WTC11 (cell line): ENCODE data around the gene FCHO1. TPM values are rescaled to one million over a fixed set of nuclear protein-coding genes. Genes with fewer than 3 reads are reported as not detected.

Experiments used
- ATAC-seq: fragments of 200-7000 bp; cut with Tn5 transposase; 2 replicates; pipeline ENCODE4 v1.10.0; 2021; ENCODE audit warnings: mild to moderate bottlenecking, moderate library complexity
- CTCF ChIA-PET: fragments of 300-600 bp; sonication (Branson Sonifier 250); formaldehyde crosslinking; loops from one replicate; lab custom pipeline; 2021; ENCODE audit warnings: antibody characterized with exemption; lab: Charles Lee
- POLR2A ChIA-PET: fragments of 350-600 bp; sonication (Branson Sonifier 250); formaldehyde crosslinking; loops from one replicate; lab custom pipeline; 2021; ENCODE audit warnings: antibody characterized with exemption; lab: Charles Lee
- DNase-seq: peaks from one replicate; pipeline ENCODE4 v3.0.0; 2021; ENCODE audit warnings: low spot score
- H3K27ac Mint-ChIP-seq: 2 replicates; pipeline ENCODE4 v1.8.0; 2021; ENCODE audit warnings: mixed read lengths
- H3K27me3 Mint-ChIP-seq: 2 replicates; pipeline ENCODE4 v1.8.0; 2021; ENCODE audit warnings: low read depth, mild to moderate bottlenecking, moderate library complexity, mixed read lengths
- H3K36me3 Mint-ChIP-seq: 2 replicates; pipeline ENCODE4 v1.8.0; 2021; ENCODE audit warnings: mixed read lengths
- H3K4me1 Mint-ChIP-seq: 2 replicates; pipeline ENCODE4 v1.8.0; 2022; ENCODE audit warnings: mixed read lengths
- H3K4me3 Mint-ChIP-seq: 2 replicates; pipeline ENCODE4 v1.8.0; 2021; ENCODE audit warnings: mild to moderate bottlenecking, moderate library complexity, mixed read lengths
- H3K9me3 Mint-ChIP-seq: 2 replicates; pipeline ENCODE4 v1.8.0; 2021; ENCODE audit warnings: mixed read lengths
- GABPB1 ChIP-seq: sonication (generic); formaldehyde crosslinking; IDR thresholded peaks from 2 replicates; pipeline ENCODE4 v1.8.1; 2023; ENCODE audit warnings: mild to moderate bottlenecking, missing genetic modification reagents
- MYBL2 ChIP-seq: sonication (generic); formaldehyde crosslinking; IDR thresholded peaks from 2 replicates; pipeline ENCODE4 v1.8.1; 2023; ENCODE audit warnings: mild to moderate bottlenecking, moderate library complexity, missing genetic modification reagents
- NFE2L1 ChIP-seq: sonication (generic); formaldehyde crosslinking; IDR thresholded peaks from 2 replicates; pipeline ENCODE4 v1.8.1; 2023; ENCODE audit warnings: missing genetic modification reagents
- NFYB ChIP-seq: sonication (generic); formaldehyde crosslinking; conservative IDR thresholded peaks from 2 replicates; pipeline ENCODE4 v1.8.0; 2022; ENCODE audit warnings: low read depth, missing genetic modification reagents
- OVOL2 ChIP-seq: fragments of 250-450 bp; sonication (Bioruptor Pico); IDR thresholded peaks from 2 replicates; pipeline ENCODE4 v1.9.0; 2021; ENCODE audit warnings: mild to moderate bottlenecking, borderline replicate concordance
- SMAD4 ChIP-seq: sonication (generic); formaldehyde crosslinking; IDR thresholded peaks from 2 replicates; pipeline ENCODE4 v1.8.0; 2022; ENCODE audit warnings: mild to moderate bottlenecking, missing genetic modification reagents
- ZNF219 ChIP-seq: sonication (generic); formaldehyde crosslinking; IDR thresholded peaks from 2 replicates; pipeline ENCODE4 v1.8.0; 2023; ENCODE audit warnings: missing genetic modification reagents, mild to moderate bottlenecking, borderline replicate concordance
- total RNA-seq: library from RNA; stranded (reverse); gene quantifications from 3 replicates; pipeline ENCODE4 v1.2.3, GENCODE V29; 2021
- TF ChIP-seq, protein P1 (sequence below): sonication (generic); formaldehyde crosslinking; IDR thresholded peaks from 2 replicates; pipeline ENCODE4 v1.8.0; 2022; ENCODE audit warnings: mild to moderate bottlenecking, missing genetic modification reagents
- TF ChIP-seq, protein P2 (sequence below): sonication (generic); formaldehyde crosslinking; IDR thresholded peaks from 2 replicates; pipeline ENCODE4 v1.8.0; 2023; ENCODE audit warnings: missing genetic modification reagents
- TF ChIP-seq, protein P3 (sequence below): sonication (generic); formaldehyde crosslinking; IDR thresholded peaks from 2 replicates; pipeline ENCODE4 v1.8.1; 2022; ENCODE audit warnings: missing genetic modification reagents, borderline replicate concordance
- TF ChIP-seq, protein P4 (sequence below): sonication (generic); formaldehyde crosslinking; IDR thresholded peaks from 2 replicates; pipeline ENCODE4 v1.8.1; 2022; ENCODE audit warnings: mild to moderate bottlenecking, moderate library complexity, missing genetic modification reagents

Gene FCHO1
- total RNA-seq, 1 experiment from 2014 or later, result 26.8 TPM

DNA sequence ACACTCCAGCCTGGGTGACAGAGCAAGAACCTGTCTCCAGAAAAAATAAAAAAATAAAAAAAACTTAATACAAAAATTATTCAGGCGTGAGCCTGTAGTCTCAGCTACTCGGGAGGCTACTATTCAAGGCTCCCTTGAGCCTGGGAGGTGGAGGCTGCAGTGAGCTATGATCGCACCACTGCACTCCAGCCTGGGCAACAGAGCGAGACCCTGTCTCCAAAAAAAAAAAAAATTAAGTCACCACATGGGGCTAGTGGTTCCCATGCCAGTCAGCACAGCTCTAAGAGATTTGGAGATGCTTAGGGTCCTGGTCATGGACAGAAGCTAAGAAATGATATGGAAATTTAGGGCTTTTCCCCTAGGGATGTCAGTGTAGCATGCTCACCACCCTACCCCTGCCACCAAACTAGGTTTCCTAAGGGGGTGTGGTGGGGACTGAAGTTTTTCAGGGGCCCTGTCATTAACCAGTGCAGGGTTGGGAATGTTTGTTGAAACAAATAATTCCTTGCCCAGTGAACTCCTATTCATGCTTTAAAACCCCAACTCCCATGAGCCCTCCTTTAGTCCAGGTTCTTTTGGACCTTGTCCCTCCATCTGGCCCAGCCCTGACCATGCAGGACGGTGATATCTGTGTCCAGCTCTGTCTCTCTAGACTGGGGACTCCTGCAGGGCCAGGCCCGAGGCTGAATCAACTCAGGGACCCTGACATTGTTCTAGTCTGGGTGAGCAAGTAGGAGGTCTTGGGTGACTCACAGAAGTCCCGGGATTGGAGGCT is 1.8 kb downstream of the FCHO1 start (continued):
- TF ChIP-seq, protein P1, sequence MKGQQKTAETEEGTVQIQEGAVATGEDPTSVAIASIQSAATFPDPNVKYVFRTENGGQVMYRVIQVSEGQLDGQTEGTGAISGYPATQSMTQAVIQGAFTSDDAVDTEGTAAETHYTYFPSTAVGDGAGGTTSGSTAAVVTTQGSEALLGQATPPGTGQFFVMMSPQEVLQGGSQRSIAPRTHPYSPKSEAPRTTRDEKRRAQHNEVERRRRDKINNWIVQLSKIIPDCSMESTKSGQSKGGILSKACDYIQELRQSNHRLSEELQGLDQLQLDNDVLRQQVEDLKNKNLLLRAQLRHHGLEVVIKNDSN (CRISPR knock-in tag), result no peak
- TF ChIP-seq NFYB, result no peak

DNA sequence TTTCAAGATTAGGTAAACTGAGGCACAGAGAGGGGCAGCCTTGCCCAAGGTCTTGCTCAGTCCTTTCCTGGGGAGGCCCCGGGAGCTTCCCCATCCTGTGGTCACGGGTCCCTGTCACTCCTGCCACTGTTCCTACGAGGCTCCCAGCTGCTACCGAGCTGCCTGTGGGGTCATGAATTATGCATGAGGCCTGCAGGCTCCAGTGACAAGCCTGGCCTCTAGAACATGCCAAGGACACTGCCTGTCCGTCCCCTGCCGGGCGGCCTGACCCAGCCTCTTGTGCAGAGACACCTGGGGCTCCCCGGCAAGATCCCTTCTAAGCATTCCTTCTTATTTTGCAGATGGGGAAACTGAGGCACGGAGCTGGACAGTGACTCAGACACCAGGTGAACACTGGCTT is 2.7 kb downstream of the FCHO1 start:
- H3K27me3 Mint-ChIP-seq, result peaks cover 4% of the 10 kb centered on the region
- TF ChIP-seq ZNF219 (CRISPR knock-in tag) (no peak), MYBL2 (CRISPR knock-in tag) (no peak), GABPB1 (CRISPR knock-in tag) (no peak), SMAD4 (no peak), OVOL2 (no peak)
- TF ChIP-seq, protein P2, sequence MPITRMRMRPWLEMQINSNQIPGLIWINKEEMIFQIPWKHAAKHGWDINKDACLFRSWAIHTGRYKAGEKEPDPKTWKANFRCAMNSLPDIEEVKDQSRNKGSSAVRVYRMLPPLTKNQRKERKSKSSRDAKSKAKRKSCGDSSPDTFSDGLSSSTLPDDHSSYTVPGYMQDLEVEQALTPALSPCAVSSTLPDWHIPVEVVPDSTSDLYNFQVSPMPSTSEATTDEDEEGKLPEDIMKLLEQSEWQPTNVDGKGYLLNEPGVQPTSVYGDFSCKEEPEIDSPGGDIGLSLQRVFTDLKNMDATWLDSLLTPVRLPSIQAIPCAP, result no peak
- TF ChIP-seq, protein P3, sequence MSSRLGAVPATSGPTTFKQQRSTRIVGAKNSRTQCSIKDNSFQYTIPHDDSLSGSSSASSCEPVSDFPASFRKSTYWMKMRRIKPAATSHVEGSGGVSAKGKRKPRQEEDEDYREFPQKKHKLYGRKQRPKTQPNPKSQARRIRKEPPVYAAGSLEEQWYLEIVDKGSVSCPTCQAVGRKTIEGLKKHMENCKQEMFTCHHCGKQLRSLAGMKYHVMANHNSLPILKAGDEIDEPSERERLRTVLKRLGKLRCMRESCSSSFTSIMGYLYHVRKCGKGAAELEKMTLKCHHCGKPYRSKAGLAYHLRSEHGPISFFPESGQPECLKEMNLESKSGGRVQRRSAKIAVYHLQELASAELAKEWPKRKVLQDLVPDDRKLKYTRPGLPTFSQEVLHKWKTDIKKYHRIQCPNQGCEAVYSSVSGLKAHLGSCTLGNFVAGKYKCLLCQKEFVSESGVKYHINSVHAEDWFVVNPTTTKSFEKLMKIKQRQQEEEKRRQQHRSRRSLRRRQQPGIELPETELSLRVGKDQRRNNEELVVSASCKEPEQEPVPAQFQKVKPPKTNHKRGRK, result no peak
- TF ChIP-seq, protein P4, sequence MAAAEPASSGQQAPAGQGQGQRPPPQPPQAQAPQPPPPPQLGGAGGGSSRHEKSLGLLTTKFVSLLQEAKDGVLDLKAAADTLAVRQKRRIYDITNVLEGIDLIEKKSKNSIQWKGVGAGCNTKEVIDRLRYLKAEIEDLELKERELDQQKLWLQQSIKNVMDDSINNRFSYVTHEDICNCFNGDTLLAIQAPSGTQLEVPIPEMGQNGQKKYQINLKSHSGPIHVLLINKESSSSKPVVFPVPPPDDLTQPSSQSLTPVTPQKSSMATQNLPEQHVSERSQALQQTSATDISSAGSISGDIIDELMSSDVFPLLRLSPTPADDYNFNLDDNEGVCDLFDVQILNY (CRISPR knock-in tag), result no peak
- TF ChIP-seq, all 79 proteins: peak for 0
- ChIA-PET CTCF (interaction anchor here (0.6 to 3.4 kb wide), 10 partner anchors 8 to 177 kb away, joined by 3 to 48 read pairs (median 7); partner anchors contain the start of genes B3GNT3 and MAP1S), POLR2A (no interaction called here)
- peaks cover 2% of the 10 kb centered on the region; the same call in 1 of the 2 replicates for H3K36me3 Mint-ChIP-seq
- no peak overlapping the region for H3K4me3 Mint-ChIP-seq
- no peak overlapping the region for H3K27ac Mint-ChIP-seq
- H3K4me1 Mint-ChIP-seq, result peaks cover 25% of the 10 kb centered on the region
- peak; percentile 39 for DNase-seq
- ATAC-seq, result no peak
- no peaks in the 10 kb centered on the region for H3K9me3 Mint-ChIP-seq

DNA sequence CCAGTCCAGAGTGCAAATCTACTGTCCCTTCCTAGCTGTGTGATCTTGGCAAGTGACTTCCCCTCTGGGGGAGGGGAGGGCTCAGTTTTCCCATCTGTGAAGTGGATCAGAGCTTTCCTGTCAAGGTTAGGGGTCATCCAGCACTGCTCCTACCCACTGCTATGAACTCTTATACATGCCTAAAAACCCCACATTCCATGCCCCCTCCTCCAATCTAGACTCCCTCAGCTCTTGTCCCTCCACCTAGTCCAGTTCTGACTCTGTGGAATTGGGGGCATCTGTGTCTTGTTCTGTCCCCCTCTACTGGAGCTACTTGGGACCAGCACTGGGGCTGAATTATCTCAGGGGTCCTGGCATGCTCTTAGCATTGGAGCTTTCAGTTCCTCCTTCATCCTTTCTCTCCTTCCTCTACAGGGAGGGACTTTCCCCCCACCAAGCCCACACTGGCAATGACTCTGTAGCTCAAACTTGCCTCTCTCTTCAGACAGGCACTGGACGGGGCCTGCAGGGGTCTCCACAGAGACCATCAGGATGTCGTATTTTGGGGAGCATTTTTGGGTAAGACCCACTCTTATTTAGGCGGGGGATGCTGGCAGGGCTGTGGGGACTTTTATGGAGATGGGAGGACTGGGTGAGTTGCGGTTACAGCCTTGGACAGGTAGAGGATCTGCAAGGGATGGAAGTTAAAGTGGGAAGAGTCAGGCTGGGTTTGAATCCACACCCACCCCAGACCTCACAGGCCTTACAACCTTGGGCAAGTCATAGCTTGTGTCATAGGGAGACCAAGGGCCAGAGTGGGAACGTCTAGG is 3.6 kb downstream of the FCHO1 start:
- POLR2A ChIA-PET, result no interaction called here
- Mint-ChIP-seq H3K4me3 (no peak overlapping the region), H3K9me3 (no peaks in the 10 kb centered on the region), H3K27ac (peak overlapping the region; percentile 30), H3K27me3 (no peaks in the 10 kb centered on the region; the same call in 1 of the 2 replicates), H3K36me3 (peaks cover 2% of the 10 kb centered on the region; the same call in 1 of the 2 replicates), H3K4me1 (peaks cover 25% of the 10 kb centered on the region)
- TF ChIP-seq, protein P4 (CRISPR knock-in tag), result no peak
- TF ChIP-seq NFE2L1, result no peak
- TF ChIP-seq, protein P3, result no peak
- DNase-seq (no peak), ATAC-seq (no peak; the same call in 1 of the 2 replicates)
- CTCF ChIA-PET, result interaction anchor here (0.6 to 3.4 kb wide), 12 partner anchors 12 to 259 kb away, joined by 3 to 48 read pairs (median 7); partner anchors contain the start of genes B3GNT3 and MAP1S
